GM12892 (cell line): ENCODE measurements around the gene HORMAD2.
"Not testable (repeated sequence)": the region's sequence is repeated elsewhere in the genome, so short reads cannot be mapped to it uniquely, and the experiment has no call there.

Experiments
- DNase-seq: peaks from one replicate; pipeline ENCODE4 v3.0.0; 2011; ENCODE audit not compliant: insufficient read length
- FAIRE-seq: peaks from 2 replicates; lab custom pipeline; 2011; peaks lifted over from hg19 to GRCh38; lab: Jason Lieb, UNC
- POLR2A ChIP-seq: IDR thresholded peaks from 2 replicates; pipeline ENCODE4 v1.6.1; 2011; ENCODE audit warnings: low read depth, low read length, control low read depth
- POLR2AphosphoS5 ChIP-seq: IDR thresholded peaks from 2 replicates; pipeline ENCODE4 v1.6.1; 2011; ENCODE audit warnings: low read depth, low read length, control low read depth
- TAF1 ChIP-seq: IDR thresholded peaks from 2 replicates; pipeline ENCODE4 v1.6.1; 2011; ENCODE audit warnings: low read depth, mild to moderate bottlenecking, control low read depth, low read length, borderline replicate concordance

HORMAD2 gene

DNA sequence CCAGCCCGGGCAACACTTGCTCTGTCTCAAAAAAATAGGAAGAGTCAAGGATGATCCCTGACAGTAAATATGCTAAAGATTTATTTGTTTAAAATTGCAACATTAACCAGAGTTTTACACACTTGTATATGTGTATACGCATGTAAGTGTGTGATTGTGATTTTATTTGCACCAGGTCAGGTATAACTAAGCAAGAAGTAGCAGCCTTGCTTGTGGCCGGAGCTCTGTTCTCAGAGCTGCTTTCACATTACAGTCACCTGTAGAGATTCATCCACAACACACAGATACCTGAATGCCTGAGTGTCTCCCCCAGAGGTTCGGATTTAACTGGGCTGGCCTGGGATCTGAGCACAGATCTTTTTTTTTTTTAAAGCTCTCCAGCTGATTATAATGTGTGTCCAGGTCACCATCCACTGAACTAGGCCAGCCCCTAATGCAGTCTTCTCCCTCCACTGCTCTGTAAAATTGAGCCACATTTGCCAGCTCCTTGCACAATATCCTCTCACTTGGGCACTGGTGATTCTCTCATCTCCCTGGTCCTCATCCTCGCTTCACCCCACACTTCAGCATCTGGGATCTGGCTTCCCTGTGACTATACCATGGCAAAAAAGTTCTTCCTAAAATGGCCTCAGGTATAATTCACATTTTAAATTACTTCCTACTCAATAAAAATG is 118.0 kb downstream of the HORMAD2 start:
- FAIRE-seq (no peak), DNase-seq (no peak)
- TF ChIP-seq TAF1: no peak
- no peak for TF ChIP-seq POLR2AphosphoS5
- TF ChIP-seq POLR2A: no peak

DNA sequence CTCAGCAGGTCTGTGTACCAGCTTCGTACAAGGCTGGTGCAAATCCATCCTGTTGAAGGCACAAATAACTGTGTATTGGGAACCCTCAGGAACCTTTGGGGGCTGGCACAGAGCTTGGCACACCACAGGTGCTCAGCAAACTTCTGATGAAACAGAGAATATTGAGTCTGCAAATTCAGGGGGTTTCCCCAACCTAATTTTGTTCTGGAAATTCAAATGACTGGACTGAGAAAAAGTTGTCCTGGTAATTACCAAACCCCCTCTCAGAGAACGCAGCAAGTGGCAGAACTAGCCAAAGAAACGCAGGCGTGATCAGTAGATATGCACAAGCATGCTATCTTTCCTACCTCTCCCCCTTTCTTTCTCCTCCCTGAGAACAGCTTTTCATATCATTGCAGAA is 118.7 kb downstream of the HORMAD2 start:
- TF ChIP-seq POLR2A (no peak), POLR2AphosphoS5 (no peak), TAF1 (no peak)
- no peak for FAIRE-seq

DNA sequence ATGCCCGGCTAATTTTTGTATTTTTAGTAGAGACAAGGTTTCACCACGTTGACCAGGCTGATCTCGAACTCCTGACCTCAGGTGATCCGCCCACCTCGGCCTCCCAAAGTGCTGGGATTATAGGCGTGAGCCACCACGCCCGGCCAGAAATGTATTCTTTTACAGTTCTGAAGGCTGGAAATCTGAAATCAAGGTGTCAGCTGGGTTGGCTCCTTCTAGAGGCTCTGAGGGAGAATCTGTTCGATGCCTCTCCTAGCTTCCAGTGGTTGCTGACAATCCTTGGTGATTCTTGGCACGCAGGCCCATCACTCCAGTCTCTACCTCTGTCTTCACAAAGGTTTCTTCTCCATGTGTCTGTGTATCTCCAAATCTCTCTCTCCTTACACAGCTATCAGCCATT is 120.6 kb downstream of the HORMAD2 start:
- not testable (repeated sequence) for FAIRE-seq, DNase-seq

More for the DNA sequence above, 118.7 kb downstream of the HORMAD2 start:
- no peak for DNase-seq

DNA sequence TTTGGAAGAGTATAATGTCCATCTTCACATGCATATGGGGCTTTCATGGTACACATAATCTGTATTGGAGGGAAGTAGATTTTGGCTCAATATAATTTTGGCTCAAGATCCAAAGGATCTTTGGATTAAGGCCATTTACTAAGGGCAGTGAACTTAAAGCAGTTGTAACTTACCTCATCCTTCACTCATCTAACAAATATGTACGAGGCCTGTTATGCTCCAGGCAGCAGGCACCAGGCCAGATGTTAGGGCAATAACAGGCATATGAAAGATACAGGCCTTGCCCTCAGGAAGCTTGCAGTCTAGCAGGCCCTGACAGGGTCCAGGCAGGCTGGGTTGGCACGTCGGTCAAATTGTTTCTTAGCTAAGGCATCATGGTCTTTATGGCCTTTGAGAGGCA is 121.7 kb downstream of the HORMAD2 start:
- FAIRE-seq: no peak
- no peak for DNase-seq
- TF ChIP-seq POLR2AphosphoS5 (no peak), POLR2A (no peak), TAF1 (no peak)

DNA sequence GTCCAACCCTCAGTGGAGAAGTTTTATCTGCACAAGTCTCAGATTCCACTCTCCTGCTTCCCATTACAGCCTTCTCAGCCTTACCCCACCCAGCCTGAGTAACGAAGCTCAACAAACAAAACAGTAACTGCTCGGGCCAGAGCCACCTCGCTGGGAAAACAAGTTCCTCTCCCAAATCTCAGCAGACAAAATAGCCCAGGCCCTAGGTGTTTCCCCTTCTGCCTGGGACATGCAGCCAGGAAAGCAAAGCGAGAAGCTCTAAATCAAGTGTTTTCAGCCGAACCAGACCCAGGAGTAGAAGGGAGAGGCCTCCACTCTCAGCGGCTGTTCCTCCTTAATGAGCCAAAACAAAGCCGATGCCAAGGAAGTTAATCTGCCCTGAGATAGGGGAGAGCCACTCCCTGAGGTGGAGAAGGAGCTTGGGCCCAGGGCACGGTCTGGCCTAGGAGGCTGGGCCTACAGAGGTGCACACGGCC is 122.3 kb downstream of the HORMAD2 start:
- no peak for FAIRE-seq
- TF ChIP-seq POLR2AphosphoS5 (no peak), TAF1 (no peak), POLR2A (no peak)
- no peak for DNase-seq

DNA sequence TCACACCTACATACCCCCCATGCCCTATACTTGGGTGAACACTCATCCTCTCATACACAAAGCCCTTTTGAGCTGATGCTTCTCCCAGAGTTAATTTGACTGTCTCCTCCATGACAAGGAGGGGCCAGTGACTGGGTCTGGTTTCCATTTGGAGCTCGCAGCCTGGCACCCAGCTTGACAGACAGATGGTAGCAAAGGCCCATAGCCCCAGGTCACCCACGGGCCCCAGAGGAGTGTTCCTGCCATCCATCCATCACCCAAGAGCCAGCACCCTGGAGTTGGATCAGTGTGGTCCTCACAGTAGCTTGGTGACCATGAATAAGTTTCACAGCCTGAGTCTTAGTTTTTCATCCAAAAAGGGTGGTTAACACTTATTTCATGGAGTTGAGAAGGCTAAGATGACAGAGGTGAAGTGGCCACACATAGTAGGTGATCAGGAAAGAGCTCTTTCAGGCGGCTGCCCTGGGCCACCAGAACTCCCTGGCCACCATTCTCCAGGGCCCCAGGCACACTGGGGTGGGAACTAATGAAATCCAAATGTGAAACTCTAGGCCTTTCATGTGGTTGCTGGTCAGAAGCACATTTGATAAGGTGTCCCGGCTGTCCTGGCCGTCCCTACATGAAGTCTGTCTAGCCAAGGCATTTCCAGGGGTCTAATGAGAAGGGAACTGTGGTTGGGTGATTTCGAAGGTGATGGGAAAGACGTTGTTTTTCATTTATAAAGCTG is 123.9 kb downstream of the HORMAD2 start:
- DNase-seq (no peak), FAIRE-seq (no peak)
- no peak for TF ChIP-seq POLR2A
- TF ChIP-seq POLR2AphosphoS5: no peak
- TF ChIP-seq TAF1: no peak

DNA sequence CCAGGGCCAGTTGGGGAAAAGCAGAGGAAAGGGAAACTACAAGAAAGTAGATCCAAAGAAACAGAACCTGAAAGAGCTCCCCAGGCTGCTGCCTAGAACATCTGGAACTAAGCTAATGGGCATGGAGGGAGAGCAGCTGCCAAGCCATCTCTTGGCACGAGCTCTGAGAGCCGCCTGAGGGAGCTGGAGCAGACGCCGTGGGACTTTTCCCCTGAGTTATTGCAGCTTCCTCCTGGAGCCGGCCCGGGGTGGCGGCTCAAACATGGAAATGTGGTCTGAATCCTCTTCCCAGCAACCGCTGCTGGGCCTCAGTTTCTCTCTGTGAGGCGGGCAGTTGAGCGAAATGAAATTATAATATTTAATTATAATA is 124.5 kb downstream of the HORMAD2 start:
- FAIRE-seq: no peak
- TF ChIP-seq POLR2A: no peak
- no peak for TF ChIP-seq POLR2AphosphoS5
- no peak for TF ChIP-seq TAF1
- no peak for DNase-seq

DNA sequence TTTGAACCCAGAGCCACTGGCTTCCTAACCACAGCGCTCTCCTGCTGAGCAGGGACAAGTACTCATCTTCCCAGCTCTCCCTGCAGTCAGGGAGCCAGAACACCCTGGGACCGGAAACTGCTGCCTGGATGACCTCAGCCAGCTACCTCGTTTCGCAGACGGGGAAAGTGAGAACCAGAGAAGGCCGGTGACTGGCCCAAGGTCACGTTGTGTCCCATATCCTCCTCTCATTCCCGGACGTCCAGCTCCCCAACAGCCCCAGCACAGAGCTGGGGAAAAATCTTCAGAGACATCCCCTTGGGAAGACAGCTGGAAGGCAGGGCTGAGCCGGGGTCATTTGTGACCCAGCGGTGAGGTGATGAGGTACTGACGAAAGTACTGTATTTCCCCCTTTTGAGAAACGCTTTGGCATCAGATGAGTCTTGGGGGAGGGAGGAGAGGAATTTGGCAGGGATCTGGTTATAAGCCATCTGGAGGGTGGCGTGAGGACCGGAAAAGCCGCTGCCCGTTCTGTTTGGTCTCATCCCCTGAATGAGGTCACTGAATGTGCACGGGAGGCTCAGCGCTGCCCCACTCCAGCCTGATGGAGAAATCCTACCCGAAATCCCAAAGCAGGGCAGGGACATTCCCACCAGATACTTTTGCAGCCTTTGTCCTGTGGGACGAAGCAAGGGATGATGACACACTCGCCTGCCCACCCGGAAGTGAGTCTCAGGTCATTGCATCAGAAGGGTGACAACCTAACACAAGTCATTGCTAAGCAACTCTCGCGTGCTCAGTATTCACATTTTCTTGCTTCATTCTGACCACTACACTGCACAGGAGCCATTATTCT is 125.2 kb downstream of the HORMAD2 start:
- FAIRE-seq (no peak), DNase-seq (no peak)
- TF ChIP-seq POLR2AphosphoS5: no peak
- TF ChIP-seq POLR2A: no peak
- no peak for TF ChIP-seq TAF1

DNA sequence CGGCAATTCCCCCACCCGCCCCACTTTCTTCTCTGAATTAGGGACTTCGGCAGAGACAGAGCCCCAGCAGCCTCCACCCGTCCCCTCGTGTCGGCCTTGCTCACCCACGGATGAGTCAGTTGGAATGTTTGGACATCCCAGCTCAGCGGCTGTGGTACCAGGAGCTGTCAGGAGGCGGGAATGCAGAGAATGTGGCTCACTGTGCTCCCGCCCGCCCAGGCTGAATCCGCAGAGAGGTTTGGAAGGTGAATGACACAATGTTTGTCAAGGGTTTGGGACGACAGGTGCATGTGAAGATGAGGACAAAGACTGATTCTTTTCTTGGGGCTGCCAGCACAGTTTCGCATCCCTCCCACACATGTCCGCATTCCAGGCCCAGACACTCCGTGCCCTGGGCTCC is 126.7 kb downstream of the HORMAD2 start:
- no peak for DNase-seq
- no peak for FAIRE-seq
- TF ChIP-seq TAF1: no peak
- no peak for TF ChIP-seq POLR2AphosphoS5
- TF ChIP-seq POLR2A: no peak

DNA sequence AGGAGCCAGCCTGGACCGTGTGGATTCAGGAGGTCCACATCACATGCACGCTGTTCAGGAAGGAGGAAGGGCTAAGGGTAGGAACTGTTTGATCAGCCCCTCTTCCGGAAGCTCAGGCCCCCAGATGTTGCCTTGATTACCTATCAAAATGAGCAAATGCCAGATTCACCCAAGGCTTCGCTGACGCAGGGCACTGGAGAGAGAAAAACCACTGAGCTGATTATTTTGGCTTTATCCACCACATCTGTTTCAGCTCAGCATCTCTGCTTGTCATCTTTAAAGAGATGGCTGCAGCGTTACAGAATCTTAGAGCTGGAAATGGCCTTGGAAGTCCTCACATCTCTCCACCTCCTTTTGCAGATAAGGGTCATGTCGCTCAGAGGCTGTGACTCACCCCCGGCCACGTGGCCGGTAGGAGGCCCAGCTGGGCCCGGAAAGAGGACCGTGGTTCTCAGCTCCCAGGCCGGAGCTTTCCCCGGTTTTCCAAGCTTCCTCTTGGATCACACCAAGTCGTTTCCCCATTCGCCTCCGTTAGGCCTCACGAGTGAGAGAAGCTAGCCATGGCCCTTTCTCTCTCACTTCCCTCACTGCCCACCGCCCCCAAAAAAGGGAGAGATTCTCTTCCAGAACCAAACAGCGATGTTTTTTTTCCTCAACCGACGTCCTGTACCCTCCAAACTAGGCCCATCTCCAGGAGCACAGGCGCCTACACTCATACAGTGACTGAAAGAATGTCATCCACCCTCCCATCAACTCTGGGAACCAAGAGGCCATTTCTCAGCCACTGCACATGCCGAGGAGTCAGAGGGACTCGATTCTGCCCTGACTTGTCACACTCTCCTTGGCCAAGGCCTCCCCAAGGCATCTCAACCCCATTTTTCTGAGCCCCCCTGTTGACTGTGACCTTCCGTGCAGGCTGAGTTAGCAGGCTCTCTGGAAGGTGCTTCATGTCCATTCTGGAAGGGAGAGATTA is 128.7 kb downstream of the HORMAD2 start:
- DNase-seq (no peak), FAIRE-seq (no peak)
- TF ChIP-seq POLR2A (no peak), TAF1 (no peak), POLR2AphosphoS5 (no peak)
